ENCODE data around the gene SMTNL1.
"Not testable (repeated sequence)": the region's sequence is repeated elsewhere in the genome, so short reads cannot be mapped to it uniquely, and the experiment has no call there.

Gene SMTNL1

DNA sequence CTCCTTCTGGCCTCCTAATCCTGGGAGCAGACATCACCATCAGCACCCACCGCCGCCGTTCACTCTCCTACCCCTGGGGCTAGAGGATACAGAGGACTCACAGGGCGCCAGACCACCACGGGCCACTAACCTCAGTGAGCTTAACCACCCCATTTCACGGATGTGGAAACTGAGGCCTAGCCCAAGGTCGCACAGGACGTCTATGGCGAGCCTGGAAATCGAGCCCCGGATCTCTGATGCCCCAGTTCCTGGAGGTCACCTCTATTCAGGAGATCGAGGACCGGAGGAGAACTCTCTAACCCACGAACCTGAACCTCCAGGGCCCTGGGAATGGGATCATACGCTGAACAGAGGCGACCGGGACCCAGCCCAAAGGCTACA is 7.2 kb upstream of the SMTNL1 start:
- WGBS, result 1% methylated on average over 17 of the region's 17 CpGs
- H3K4me3 ChIP-seq (ENCODE audit: low read length), result peak overlapping the region; percentile 86

DNA sequence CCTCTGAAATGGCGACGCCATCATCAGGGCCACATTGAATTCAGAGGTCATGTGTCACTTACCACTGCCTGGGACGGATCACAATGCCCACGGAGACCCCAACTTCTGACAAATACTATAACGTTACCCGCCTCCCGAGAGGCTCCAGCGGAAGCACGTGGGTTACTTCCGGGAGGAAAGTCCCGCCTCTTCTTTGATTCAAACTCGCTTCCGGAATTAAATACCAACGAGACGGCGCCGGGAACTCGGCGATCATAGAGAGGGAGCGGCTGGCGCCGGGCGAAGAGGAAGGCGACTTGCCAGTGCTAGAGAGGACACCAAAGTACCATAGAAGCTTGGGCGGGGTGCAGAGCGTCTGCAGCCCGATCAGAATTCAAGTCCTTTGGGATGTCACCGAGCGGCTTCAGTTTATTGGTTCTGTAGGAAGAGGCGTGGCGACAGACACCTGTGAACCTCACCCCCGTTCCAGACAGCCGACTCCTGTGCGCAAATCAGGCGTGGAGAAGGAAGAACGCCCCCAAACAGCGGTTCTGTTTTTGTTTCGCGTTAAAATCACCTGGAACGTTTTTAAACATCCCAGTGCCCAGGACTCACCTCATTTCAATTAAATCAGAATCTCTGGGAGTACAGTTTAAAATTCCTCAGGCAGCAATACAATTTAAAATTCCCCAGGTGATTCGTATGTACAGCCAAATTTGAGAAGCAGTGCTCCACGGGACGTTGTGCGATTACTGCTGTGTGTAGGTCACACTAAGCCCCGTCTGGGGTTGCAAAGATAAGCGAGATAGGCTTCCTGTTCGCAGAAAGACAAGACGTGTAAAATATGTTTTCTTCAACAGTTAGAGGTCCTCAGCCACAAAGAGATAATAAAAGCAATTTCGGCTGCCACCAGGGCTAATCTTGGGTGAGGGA is 6.5 kb upstream of the SMTNL1 start, which contains the start of gene TIMM10:
TSS of gene TIMM10 (minus strand) at position 159 of the 912 bp plus-strand sequence. CDS start 565 bp downstream, outside the sequence.
- H3K27me3 ChIP-seq (ENCODE audit: insufficient read depth, low read length), result no peaks in the 10 kb centered on the region
- H3K4me1 ChIP-seq (ENCODE audit: insufficient read depth, low read length), result peaks cover 12% of the 10 kb centered on the region
- peak within 1 kb of the TSS; percentile 42 for H3K27ac ChIP-seq (ENCODE audit: low read depth, low read length)
- no peaks in the 10 kb centered on the region for H3K9me3 ChIP-seq (ENCODE audit: insufficient read depth, low read depth, low read length)
- peak within 1 kb of the TSS; percentile 86 for H3K4me3 ChIP-seq (ENCODE audit: low read length)
- H3K9ac ChIP-seq (ENCODE audit: low read depth, low read length), result peak within 1 kb of the TSS; percentile 82
- peaks cover 18% of the 10 kb centered on the region for H3K36me3 ChIP-seq (ENCODE audit: insufficient read depth, low read length)
- 2% methylated on average over 49 of the region's 49 CpGs for WGBS

More for the DNA sequence above, 7.2 kb upstream of the SMTNL1 start:
- H3K4me1 ChIP-seq (ENCODE audit: insufficient read depth, low read length), result peaks cover 12% of the 10 kb centered on the region
- H3K27me3 ChIP-seq (ENCODE audit: insufficient read depth, low read length), result no peaks in the 10 kb centered on the region
- H3K9me3 ChIP-seq (ENCODE audit: insufficient read depth, low read depth, low read length), result no peaks in the 10 kb centered on the region
- H3K27ac ChIP-seq (ENCODE audit: low read depth, low read length), result peak overlapping the region; percentile 37
- H3K9ac ChIP-seq (ENCODE audit: low read depth, low read length), result peak overlapping the region; percentile 82
- H3K36me3 ChIP-seq (ENCODE audit: insufficient read depth, low read length), result peaks cover 18% of the 10 kb centered on the region

GRCh38 chr11:57534449-57534848 is 2.9 kb upstream of the SMTNL1 start:
- not testable (repeated sequence) for H3K36me3 ChIP-seq (ENCODE audit: insufficient read depth, low read length); H3K27ac ChIP-seq (ENCODE audit: low read depth, low read length); H3K9me3 ChIP-seq (ENCODE audit: insufficient read depth, low read depth, low read length); H3K27me3 ChIP-seq (ENCODE audit: insufficient read depth, low read length); H3K9ac ChIP-seq (ENCODE audit: low read depth, low read length); H3K4me3 ChIP-seq (ENCODE audit: low read length)
- peaks cover 18% of the 10 kb centered on the region for H3K4me1 ChIP-seq (ENCODE audit: insufficient read depth, low read length)
- WGBS, result 93% methylated on average over 6 of the region's 7 CpGs

DNA sequence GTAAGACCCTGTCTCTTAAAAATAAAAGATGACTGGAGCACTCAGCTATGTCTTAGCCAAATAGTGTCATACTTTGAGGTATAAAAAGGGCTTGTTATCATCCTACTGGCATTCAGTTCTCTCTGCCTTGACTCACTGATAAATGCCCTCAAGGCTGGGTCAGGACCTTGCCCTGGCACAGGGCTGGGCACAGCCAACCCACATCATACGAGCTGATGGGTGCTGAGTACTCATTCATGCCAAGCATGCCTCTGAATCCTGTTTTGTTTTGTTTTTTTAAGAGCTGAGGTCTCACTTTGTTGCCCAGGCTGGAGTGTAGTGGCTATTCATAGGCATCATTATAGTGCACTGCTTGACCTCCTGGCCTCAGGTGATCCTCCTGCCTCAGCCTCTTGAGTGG is 1.9 kb downstream of the SMTNL1 start:
- 95% methylated on average over 1 of the region's 1 CpG for WGBS
- H3K9ac ChIP-seq (ENCODE audit: low read depth, low read length), result no peak overlapping the region
- no peaks in the 10 kb centered on the region for H3K36me3 ChIP-seq (ENCODE audit: insufficient read depth, low read length)
- peaks cover 18% of the 10 kb centered on the region for H3K4me1 ChIP-seq (ENCODE audit: insufficient read depth, low read length)
- H3K27ac ChIP-seq (ENCODE audit: low read depth, low read length), result no peak overlapping the region
- H3K4me3 ChIP-seq (ENCODE audit: low read length), result no peak overlapping the region
- no peaks in the 10 kb centered on the region; the same call in 1 of the 2 replicates for H3K27me3 ChIP-seq (ENCODE audit: insufficient read depth, low read length)
- H3K9me3 ChIP-seq (ENCODE audit: insufficient read depth, low read depth, low read length), result no peaks in the 10 kb centered on the region

DNA sequence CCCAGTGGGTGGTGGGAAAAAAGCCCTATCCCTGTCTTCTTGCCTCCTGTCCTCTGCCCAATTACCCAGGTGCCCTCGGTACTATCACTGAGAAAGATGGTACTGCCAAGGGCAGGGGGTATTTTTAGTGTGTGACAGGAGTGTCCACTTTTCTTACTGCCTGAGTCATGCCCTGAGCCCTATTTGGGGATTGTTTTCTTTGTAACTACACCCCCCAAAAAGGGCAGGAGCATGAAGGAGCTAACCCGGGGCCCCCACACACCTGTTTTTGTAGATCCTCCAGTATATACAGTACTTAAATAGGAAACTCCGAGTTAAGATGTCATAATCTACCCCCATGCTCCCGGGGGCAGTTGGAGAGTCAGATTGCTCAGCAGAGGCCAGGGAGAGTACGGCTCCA is 3.8 kb downstream of the SMTNL1 start:
- no peaks in the 10 kb centered on the region; the same call in 1 of the 2 replicates for H3K27me3 ChIP-seq (ENCODE audit: insufficient read depth, low read length)
- no peaks in the 10 kb centered on the region for H3K36me3 ChIP-seq (ENCODE audit: insufficient read depth, low read length)
- 92% methylated on average over 5 of the region's 5 CpGs for WGBS
- no peak overlapping the region for H3K9ac ChIP-seq (ENCODE audit: low read depth, low read length)
- no peak overlapping the region for H3K4me3 ChIP-seq (ENCODE audit: low read length)
- H3K9me3 ChIP-seq (ENCODE audit: insufficient read depth, low read depth, low read length), result no peaks in the 10 kb centered on the region
- peaks cover 18% of the 10 kb centered on the region for H3K4me1 ChIP-seq (ENCODE audit: insufficient read depth, low read length)
- H3K27ac ChIP-seq (ENCODE audit: low read depth, low read length), result no peak overlapping the region

- H3K27me3 ChIP-seq (ENCODE audit: insufficient read depth, low read length), result no peaks in the 10 kb centered on the region; the same call in 1 of the 2 replicates
- H3K4me1 ChIP-seq (ENCODE audit: insufficient read depth, low read length), result peaks cover 11% of the 10 kb centered on the region
- H3K27ac ChIP-seq (ENCODE audit: low read depth, low read length), result no peak overlapping the region
- no peaks in the 10 kb centered on the region for H3K9me3 ChIP-seq (ENCODE audit: insufficient read depth, low read depth, low read length)
- no peak overlapping the region for H3K4me3 ChIP-seq (ENCODE audit: low read length)
- H3K9ac ChIP-seq (ENCODE audit: low read depth, low read length), result no peak overlapping the region
- WGBS, result 30% methylated on average over 4 of the region's 4 CpGs
- no peaks in the 10 kb centered on the region for H3K36me3 ChIP-seq (ENCODE audit: insufficient read depth, low read length)
Measured at GRCh38 chr11:57542582-57542981, 5.2 kb downstream of the SMTNL1 start.

DNA sequence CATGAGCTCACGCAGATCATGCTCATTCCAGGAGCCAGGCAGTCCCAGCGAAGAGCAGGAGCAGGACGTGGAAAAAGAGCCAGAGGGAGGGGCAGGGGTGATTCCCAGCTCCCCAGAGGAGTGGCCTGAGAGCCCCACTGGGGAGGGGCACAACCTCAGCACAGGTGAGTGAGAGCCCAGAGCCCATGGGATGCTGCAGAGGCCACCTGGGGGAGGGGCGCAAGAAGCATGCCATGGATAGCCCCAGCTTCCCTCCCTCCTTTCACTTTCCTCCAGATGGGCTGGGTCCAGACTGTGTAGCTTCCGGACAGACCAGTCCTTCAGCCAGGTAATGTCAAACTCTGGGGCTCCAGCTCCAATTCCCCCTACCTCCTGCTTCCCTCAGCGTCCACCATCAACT is 6.2 kb downstream of the SMTNL1 start:
- H3K9me3 ChIP-seq (ENCODE audit: insufficient read depth, low read depth, low read length), result no peaks in the 10 kb centered on the region
- WGBS, result 67% methylated on average over 6 of the region's 6 CpGs
- H3K27me3 ChIP-seq (ENCODE audit: insufficient read depth, low read length), result no peaks in the 10 kb centered on the region; the same call in 1 of the 2 replicates

DNA sequence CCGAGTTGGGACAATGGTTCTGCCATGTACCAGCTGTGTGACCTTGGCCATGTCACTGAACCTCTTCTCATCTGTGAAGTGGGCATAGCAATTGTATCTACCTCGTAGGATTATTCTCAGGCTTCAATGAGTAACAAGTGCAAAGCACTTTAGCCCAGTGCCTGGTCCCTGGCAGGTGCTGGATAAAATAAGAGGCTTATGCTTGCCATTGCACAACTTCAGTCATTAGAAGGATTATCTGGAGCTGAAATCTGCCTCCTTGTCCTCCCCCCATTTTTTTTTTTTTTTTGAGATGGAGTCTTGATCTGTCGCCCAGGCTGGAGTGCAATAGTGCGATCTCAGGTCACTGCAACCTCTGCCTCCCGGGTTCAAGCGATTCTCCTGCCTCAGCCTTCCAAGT is 7.2 kb downstream of the SMTNL1 start:
- Histone ChIP-seq H3K4me3 (ENCODE audit: low read length) (no peak overlapping the region), H3K9me3 (ENCODE audit: insufficient read depth, low read depth, low read length) (no peaks in the 10 kb centered on the region), H3K27me3 (ENCODE audit: insufficient read depth, low read length) (no peaks in the 10 kb centered on the region; the same call in 1 of the 2 replicates), H3K27ac (ENCODE audit: low read depth, low read length) (no peak overlapping the region), H3K36me3 (ENCODE audit: insufficient read depth, low read length) (peaks cover 3% of the 10 kb centered on the region), H3K9ac (ENCODE audit: low read depth, low read length) (no peak overlapping the region), H3K4me1 (ENCODE audit: insufficient read depth, low read length) (peaks cover 9% of the 10 kb centered on the region)
- 93% methylated on average over 6 of the region's 6 CpGs for WGBS

More for the DNA sequence above, 6.2 kb downstream of the SMTNL1 start:
- peaks cover 9% of the 10 kb centered on the region for H3K4me1 ChIP-seq (ENCODE audit: insufficient read depth, low read length)
- no peak overlapping the region for H3K4me3 ChIP-seq (ENCODE audit: low read length)
- 0 out of 2 replicates have a peak, but pooled peaks cover under 1% of the 10 kb centered on the region for H3K36me3 ChIP-seq (ENCODE audit: insufficient read depth, low read length)
- H3K27ac ChIP-seq (ENCODE audit: low read depth, low read length), result no peak overlapping the region
- H3K9ac ChIP-seq (ENCODE audit: low read depth, low read length), result no peak overlapping the region

GRCh38 chr11:57545883-57546282 is 8.5 kb downstream of the SMTNL1 start:
- 94% methylated on average over 13 of the region's 13 CpGs for WGBS
- Histone ChIP-seq H3K9me3 (ENCODE audit: insufficient read depth, low read depth, low read length) (no peaks in the 10 kb centered on the region), H3K27me3 (ENCODE audit: insufficient read depth, low read length) (no peaks in the 10 kb centered on the region; the same call in 1 of the 2 replicates), H3K36me3 (ENCODE audit: insufficient read depth, low read length) (peaks cover 17% of the 10 kb centered on the region), H3K9ac (ENCODE audit: low read depth, low read length) (no peak overlapping the region), H3K27ac (ENCODE audit: low read depth, low read length) (no peak overlapping the region), H3K4me1 (ENCODE audit: insufficient read depth, low read length) (peaks cover 9% of the 10 kb centered on the region), H3K4me3 (ENCODE audit: low read length) (no peak overlapping the region)

GRCh38 chr11:57546451-57546850 is 9.1 kb downstream of the SMTNL1 start:
- H3K9ac ChIP-seq (ENCODE audit: low read depth, low read length), result no peak overlapping the region
- peaks cover 20% of the 10 kb centered on the region for H3K36me3 ChIP-seq (ENCODE audit: insufficient read depth, low read length)
- peaks cover 9% of the 10 kb centered on the region for H3K4me1 ChIP-seq (ENCODE audit: insufficient read depth, low read length)
- no peaks in the 10 kb centered on the region; the same call in 1 of the 2 replicates for H3K27me3 ChIP-seq (ENCODE audit: insufficient read depth, low read length)
- H3K27ac ChIP-seq (ENCODE audit: low read depth, low read length), result no peak overlapping the region
- H3K9me3 ChIP-seq (ENCODE audit: insufficient read depth, low read depth, low read length), result no peaks in the 10 kb centered on the region
- H3K4me3 ChIP-seq (ENCODE audit: low read length), result no peak overlapping the region
- 97% methylated on average over 7 of the region's 7 CpGs for WGBS

GRCh38 chr11:57546869-57547475 is 9.6 kb downstream of the SMTNL1 start:
- H3K4me3 ChIP-seq (ENCODE audit: low read length), result no peak overlapping the region
- H3K27ac ChIP-seq (ENCODE audit: low read depth, low read length), result no peak overlapping the region
- H3K9ac ChIP-seq (ENCODE audit: low read depth, low read length), result no peak overlapping the region
- peaks cover 9% of the 10 kb centered on the region for H3K4me1 ChIP-seq (ENCODE audit: insufficient read depth, low read length)
- H3K9me3 ChIP-seq (ENCODE audit: insufficient read depth, low read depth, low read length), result no peaks in the 10 kb centered on the region
- H3K27me3 ChIP-seq (ENCODE audit: insufficient read depth, low read length), result no peaks in the 10 kb centered on the region; the same call in 1 of the 2 replicates
- peaks cover 26% of the 10 kb centered on the region for H3K36me3 ChIP-seq (ENCODE audit: insufficient read depth, low read length)
- WGBS, result 59% methylated on average over 5 of the region's 5 CpGs

Measured in HUES64 (cell line).